ENCODE data around the gene UCK2. TPM values are rescaled to one million over a fixed set of nuclear protein-coding genes. Genes with fewer than 3 reads are reported as not detected.

The UCK2 gene
- total RNA-seq, 1 experiment from 2014 or later: 77.9 TPM

GRCh38 chr1:165902565-165902964 lies 75.2 kb downstream of the UCK2 start:
- Histone ChIP-seq H3K18ac (ENCODE audit: insufficient read length, low read depth, low read length) (no peak overlapping the region), H3K56ac (ENCODE audit: insufficient read length, low read depth, low read length) (no peak overlapping the region), H2BK120ac (ENCODE audit: low read depth, low read length, poor library complexity, severe bottlenecking) (no peak overlapping the region), H3K4ac (ENCODE audit: low read depth, low read length) (no peak overlapping the region), H3K4me1 (ENCODE audit: insufficient read depth, low read length) (no peaks in the 10 kb centered on the region), H2BK12ac (ENCODE audit: insufficient read length, low read depth, low read length) (no peak overlapping the region), H3K79me1 (ENCODE audit: insufficient read depth, low read depth, low read length, poor library complexity, severe bottlenecking) (no peaks in the 10 kb centered on the region), H3K23ac (ENCODE audit: insufficient read length, low read depth, low read length) (no peak overlapping the region), H2BK20ac (ENCODE audit: low read depth, low read length, poor library complexity, severe bottlenecking) (no peak overlapping the region), H2AK5ac (ENCODE audit: insufficient read length, low read length) (no peak overlapping the region), H3T11ph (ENCODE audit: low read length) (no peak overlapping the region), H3K27me3 (ENCODE audit: insufficient read depth, low read length) (no peaks in the 10 kb centered on the region), H3K23me2 (ENCODE audit: insufficient read length, low read depth, low read length, poor library complexity, severe bottlenecking) (no peaks in the 10 kb centered on the region), H2BK15ac (ENCODE audit: low read depth, low read length) (no peak overlapping the region), H2BK5ac (ENCODE audit: insufficient read length, low read length) (no peak overlapping the region), H4K5ac (ENCODE audit: insufficient read length, low read depth, low read length) (no peak overlapping the region), H3K9me3 (ENCODE audit: control insufficient read depth, low read depth, low read length) (no peaks in the 10 kb centered on the region), H3K14ac (ENCODE audit: insufficient read depth, low read length) (no peak overlapping the region), H2AFZ (ENCODE audit: low read length) (no peak overlapping the region), H3K9ac (ENCODE audit: extremely low read depth, insufficient read length, low read length) (no peak overlapping the region), H3K4me2 (ENCODE audit: insufficient read depth, insufficient read length, low read length) (no peak overlapping the region), H4K91ac (ENCODE audit: insufficient read length, low read depth, low read length) (no peak overlapping the region), H3K27ac (ENCODE audit: insufficient read length, low read depth, low read length) (no peak overlapping the region), H3K79me2 (ENCODE audit: insufficient read depth, low read length) (0 out of 2 replicates have a peak, but pooled peaks cover 1% of the 10 kb centered on the region), H4K8ac (replicated peaks; ENCODE audit: insufficient read length, low read depth, low read length) (no peak overlapping the region), H4K20me1 (ENCODE audit: control insufficient read depth, insufficient read depth, insufficient read length) (no peaks in the 10 kb centered on the region)
- Mint-ChIP-seq H3K27me3 (ENCODE audit: low read depth) (no peaks in the 10 kb centered on the region), H3K4me1 (peaks cover 0 to 4% of the 10 kb centered on the region in 2 experiments; a peak in 1 of 4 replicates), H3K9me3 (no peaks in the 10 kb centered on the region), H3K36me3 (ENCODE audit: insufficient read depth in 1 of 3, low read depth in 3 of 3) (peaks cover 47 to 76% (median 70%) of the 10 kb centered on the region in 3 experiments; a peak in 6 of 7 replicates), H3K4me3 (no peak overlapping the region), H3K27ac (no peak overlapping the region)
- DNase-seq: no peak
- TF ChIP-seq, protein P1, sequence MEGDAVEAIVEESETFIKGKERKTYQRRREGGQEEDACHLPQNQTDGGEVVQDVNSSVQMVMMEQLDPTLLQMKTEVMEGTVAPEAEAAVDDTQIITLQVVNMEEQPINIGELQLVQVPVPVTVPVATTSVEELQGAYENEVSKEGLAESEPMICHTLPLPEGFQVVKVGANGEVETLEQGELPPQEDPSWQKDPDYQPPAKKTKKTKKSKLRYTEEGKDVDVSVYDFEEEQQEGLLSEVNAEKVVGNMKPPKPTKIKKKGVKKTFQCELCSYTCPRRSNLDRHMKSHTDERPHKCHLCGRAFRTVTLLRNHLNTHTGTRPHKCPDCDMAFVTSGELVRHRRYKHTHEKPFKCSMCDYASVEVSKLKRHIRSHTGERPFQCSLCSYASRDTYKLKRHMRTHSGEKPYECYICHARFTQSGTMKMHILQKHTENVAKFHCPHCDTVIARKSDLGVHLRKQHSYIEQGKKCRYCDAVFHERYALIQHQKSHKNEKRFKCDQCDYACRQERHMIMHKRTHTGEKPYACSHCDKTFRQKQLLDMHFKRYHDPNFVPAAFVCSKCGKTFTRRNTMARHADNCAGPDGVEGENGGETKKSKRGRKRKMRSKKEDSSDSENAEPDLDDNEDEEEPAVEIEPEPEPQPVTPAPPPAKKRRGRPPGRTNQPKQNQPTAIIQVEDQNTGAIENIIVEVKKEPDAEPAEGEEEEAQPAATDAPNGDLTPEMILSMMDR (conservative IDR thresholded peaks at IDR 0.05): no peak
- WGBS (ENCODE audit: extremely low coverage, insufficient read length, low lambda C conversion rate): no CpG with 5 or more reads among the region's 4 CpGs
